Glutamatergic neuron (in vitro differentiated cells): ENCODE results near the gene KRT27. TPM values are rescaled to one million over a fixed set of nuclear protein-coding genes. Genes with fewer than 3 reads are reported as not detected.

ENCODE experiments used
- DNase-seq: peaks from one replicate; pipeline ENCODE4 v3.0.0; 2022
- H3K27ac Mint-ChIP-seq: one replicate; pipeline ENCODE4 v1.8.0; 2020; ENCODE audit warnings: mild to moderate bottlenecking, mixed read lengths, inconsistent platforms; ENCODE audit not compliant: unreplicated experiment
- H3K27me3 Mint-ChIP-seq: one replicate; pipeline ENCODE4 v1.8.0; 2020; ENCODE audit warnings: mild to moderate bottlenecking, moderate library complexity, mixed read lengths, inconsistent platforms; ENCODE audit not compliant: unreplicated experiment
- H3K36me3 Mint-ChIP-seq: one replicate; pipeline ENCODE4 v1.8.0; 2020; ENCODE audit warnings: mild to moderate bottlenecking, mixed read lengths, inconsistent platforms; ENCODE audit not compliant: unreplicated experiment
- H3K4me1 Mint-ChIP-seq: one replicate; pipeline ENCODE4 v1.8.0; 2020; ENCODE audit warnings: mild to moderate bottlenecking, low read depth, mixed read lengths, inconsistent platforms; ENCODE audit not compliant: unreplicated experiment
- H3K4me3 Mint-ChIP-seq: one replicate; pipeline ENCODE4 v1.8.0; 2020; ENCODE audit warnings: mild to moderate bottlenecking, mixed read lengths, inconsistent platforms; ENCODE audit not compliant: unreplicated experiment
- H3K9me3 Mint-ChIP-seq: one replicate; pipeline ENCODE4 v1.8.0; 2020; ENCODE audit warnings: mild to moderate bottlenecking, moderate library complexity, mixed read lengths, inconsistent platforms; ENCODE audit not compliant: unreplicated experiment
- total RNA-seq: library from RNA; stranded (reverse); fragmentation: NEBNext Ultra II Directional; extraction: Animal tissue kit (Norgen Biotek cat#: 25700); gene quantifications from one replicate; pipeline ENCODE4 v1.2.1, GENCODE V29; 2021; ENCODE audit not compliant: unreplicated experiment
- TF ChIP-seq, protein P1 (sequence below): fragments of 200-600 bp; sonication (generic); IDR thresholded peaks from one replicate; pipeline ENCODE4 v1.5.0; 2021; ENCODE audit not compliant: partially characterized antibody, unreplicated experiment

The KRT27 gene
- total RNA-seq, 1 donor from 2014 or later: not detected

DNA sequence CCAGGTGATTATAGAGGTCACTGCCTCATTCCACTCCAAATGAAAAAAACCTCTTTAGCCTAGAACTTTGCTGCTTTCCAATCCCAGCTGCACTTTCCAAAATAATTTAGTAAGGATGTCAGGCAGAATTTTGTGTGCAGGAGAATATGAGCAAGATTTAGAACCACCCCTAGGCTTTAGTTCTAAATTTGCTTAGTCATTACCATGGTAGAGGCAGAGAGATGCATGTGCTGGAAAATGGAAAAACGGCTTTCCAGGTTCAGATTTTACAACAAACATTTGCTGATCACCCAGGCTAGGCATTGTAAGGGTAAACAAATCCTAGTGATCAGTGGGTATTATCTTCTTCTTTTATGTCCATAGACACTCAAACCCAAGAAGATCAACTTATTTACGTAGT is 16.7 kb downstream of the KRT27 start:
- Mint-ChIP-seq H3K9me3 (peaks cover 8% of the 10 kb centered on the region), H3K4me3 (no peak overlapping the region), H3K4me1 (no peaks in the 10 kb centered on the region), H3K27ac (no peak overlapping the region), H3K36me3 (peaks cover 13% of the 10 kb centered on the region), H3K27me3 (no peaks in the 10 kb centered on the region)
- TF ChIP-seq, protein P1, sequence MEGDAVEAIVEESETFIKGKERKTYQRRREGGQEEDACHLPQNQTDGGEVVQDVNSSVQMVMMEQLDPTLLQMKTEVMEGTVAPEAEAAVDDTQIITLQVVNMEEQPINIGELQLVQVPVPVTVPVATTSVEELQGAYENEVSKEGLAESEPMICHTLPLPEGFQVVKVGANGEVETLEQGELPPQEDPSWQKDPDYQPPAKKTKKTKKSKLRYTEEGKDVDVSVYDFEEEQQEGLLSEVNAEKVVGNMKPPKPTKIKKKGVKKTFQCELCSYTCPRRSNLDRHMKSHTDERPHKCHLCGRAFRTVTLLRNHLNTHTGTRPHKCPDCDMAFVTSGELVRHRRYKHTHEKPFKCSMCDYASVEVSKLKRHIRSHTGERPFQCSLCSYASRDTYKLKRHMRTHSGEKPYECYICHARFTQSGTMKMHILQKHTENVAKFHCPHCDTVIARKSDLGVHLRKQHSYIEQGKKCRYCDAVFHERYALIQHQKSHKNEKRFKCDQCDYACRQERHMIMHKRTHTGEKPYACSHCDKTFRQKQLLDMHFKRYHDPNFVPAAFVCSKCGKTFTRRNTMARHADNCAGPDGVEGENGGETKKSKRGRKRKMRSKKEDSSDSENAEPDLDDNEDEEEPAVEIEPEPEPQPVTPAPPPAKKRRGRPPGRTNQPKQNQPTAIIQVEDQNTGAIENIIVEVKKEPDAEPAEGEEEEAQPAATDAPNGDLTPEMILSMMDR: no peak
- no peak for DNase-seq

DNA sequence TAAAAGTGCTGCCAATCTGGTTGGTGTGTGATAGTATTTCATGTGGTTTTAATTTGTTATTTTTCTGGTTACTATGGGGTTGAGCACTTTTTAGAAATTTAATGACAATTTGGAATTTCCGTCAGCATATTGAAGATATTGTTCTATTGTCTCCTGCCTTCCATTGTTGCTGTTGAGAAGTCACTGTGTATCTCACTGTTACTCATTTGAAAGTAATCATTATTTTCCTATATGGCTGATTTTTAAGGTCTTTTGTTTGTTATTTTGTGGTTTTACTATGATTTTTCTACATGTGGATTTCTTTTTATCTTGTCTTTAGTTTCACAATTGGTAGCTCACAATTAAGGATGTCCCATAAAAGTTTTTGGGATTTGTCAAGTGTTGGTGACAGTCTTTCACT is 18.6 kb downstream of the KRT27 start:
- peaks cover 19% of the 10 kb centered on the region for H3K36me3 Mint-ChIP-seq
- H3K4me1 Mint-ChIP-seq: no peaks in the 10 kb centered on the region
- no peak overlapping the region for H3K27ac Mint-ChIP-seq
- no peaks in the 10 kb centered on the region for H3K27me3 Mint-ChIP-seq
- no peak for DNase-seq
- no peak overlapping the region for H3K4me3 Mint-ChIP-seq
- peaks cover 11% of the 10 kb centered on the region for H3K9me3 Mint-ChIP-seq
- TF ChIP-seq, protein P1: no peak

DNA sequence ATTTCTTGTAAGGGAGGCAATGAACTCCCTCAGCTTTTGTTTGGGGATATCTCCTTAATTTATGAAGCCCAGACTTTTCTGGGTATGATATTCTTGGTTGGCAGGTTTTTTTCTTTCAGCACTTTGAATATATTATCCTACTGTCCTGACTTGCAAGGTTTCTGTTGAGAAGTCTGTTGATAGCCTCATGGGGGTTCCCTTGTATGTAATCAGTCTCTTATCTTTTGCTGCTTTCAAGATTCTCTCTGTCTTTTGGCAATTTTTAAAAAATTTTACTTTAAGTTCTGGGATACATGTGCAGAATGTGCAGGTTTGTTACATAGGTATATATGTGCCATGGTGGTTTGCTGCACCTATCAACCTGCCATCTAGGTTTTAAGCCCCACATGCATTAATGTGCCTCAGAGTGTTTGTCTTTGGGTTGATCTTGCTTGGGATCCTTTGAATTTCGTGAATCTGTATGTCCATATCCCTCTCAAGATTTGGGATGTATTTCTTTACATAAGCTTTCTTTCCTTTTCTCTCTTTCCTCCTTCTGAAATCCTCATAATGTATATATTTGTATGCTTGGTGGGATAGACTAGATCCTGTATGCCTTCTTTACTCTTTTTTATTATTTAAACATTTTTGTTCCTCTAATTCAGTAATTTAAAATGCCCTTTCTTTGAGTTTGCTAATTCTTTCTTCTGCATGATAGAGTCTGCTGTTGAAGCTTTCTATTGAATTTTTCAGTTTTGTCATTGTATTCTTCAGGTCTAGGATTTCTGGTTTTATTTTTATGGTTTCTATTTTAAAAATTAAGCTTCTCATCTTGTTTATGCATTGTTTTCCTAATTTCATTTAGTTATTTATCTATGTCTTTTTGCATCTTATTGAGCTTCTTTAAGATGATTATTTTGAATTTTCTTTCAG is 22.0 kb downstream of the KRT27 start:
- no peak overlapping the region for H3K4me3 Mint-ChIP-seq
- H3K36me3 Mint-ChIP-seq: peaks cover 19% of the 10 kb centered on the region
- DNase-seq: no peak
- H3K9me3 Mint-ChIP-seq: peaks cover 12% of the 10 kb centered on the region
- H3K27ac Mint-ChIP-seq: no peak overlapping the region
- no peaks in the 10 kb centered on the region for H3K27me3 Mint-ChIP-seq
- TF ChIP-seq, protein P1: no peak
- no peaks in the 10 kb centered on the region for H3K4me1 Mint-ChIP-seq

DNA sequence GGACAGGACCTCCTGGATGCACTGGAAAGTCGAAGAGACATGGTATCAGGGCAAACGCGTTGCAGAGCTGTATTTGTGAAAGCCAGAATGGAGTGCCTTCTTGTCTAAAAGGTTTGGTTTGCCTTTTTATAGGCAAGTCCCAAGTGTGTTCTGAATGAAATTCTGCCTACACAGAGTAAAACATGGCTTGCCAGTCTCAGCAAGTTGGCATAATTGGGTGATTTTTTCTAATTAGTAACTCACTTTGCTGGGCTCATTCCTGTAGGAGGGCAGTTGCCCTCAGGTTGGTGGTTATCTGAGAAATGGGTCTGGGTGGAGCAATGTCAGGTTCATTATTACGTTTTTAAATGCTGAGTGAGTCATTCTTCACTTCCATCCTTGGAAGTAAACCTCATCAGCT is 27.1 kb downstream of the KRT27 start, which contains the start of gene KRT25:
Gene KRT25, minus strand, starts transcription at position 101 of the 400 bp plus-strand sequence. Its CDS starts 60 bp downstream, at position 41.
- Mint-ChIP-seq H3K36me3 (peaks cover 2% of the 10 kb centered on the region), H3K27ac (no peak within 1 kb of the TSS), H3K4me3 (no peak within 1 kb of the TSS), H3K9me3 (peaks cover 1% of the 10 kb centered on the region), H3K27me3 (no peaks in the 10 kb centered on the region), H3K4me1 (no peaks in the 10 kb centered on the region)
- TF ChIP-seq, protein P1: no peak
- no peak for DNase-seq

DNA sequence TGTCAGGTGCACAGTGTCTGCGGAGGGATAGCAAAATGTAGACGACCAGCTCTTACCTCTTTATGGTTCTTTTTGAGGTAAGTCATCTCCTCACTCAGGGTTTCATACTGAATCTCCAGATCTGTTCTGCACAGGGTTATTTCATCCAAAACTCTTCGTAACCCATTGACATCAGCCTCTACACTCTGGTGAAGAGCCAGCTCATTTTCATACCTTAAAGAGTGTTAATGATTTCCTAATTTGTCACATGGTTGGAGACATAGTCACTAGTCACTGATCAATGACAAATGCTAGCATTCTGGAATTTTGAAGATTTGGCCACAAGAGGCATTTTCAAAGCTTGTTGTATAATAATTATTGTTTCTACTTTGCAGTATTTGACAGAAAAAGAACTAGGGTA is 28.5 kb downstream of the KRT27 start:
- DNase-seq: no peak
- Mint-ChIP-seq H3K4me1 (no peaks in the 10 kb centered on the region), H3K27me3 (no peaks in the 10 kb centered on the region), H3K36me3 (no peaks in the 10 kb centered on the region), H3K4me3 (no peak overlapping the region), H3K27ac (no peak overlapping the region), H3K9me3 (peaks cover 1% of the 10 kb centered on the region)
- TF ChIP-seq, protein P1: no peak
